Measurements from ENCODE around the gene DZIP1L. TPM values are rescaled to one million over a fixed set of nuclear protein-coding genes. Genes with fewer than 3 reads are reported as not detected.

DZIP1L gene
- total RNA-seq, 1 experiment from 2014 or later, result 6.2 TPM

GRCh38 chr3:138119423-138119766, 4.0 kb upstream of the DZIP1L start:
- intact Hi-C loops (cut with micrococcal nuclease), result loop anchor here (1.0 kb wide), 1 partner anchor 51 kb away; no protein-coding TSS in a partner anchor
- ChIA-PET POLR2A (interaction anchor here (1.2 to 1.7 kb wide), 4 partner anchors 36 to 56 kb away, joined by 6 to 7 read pairs (median 6); partner anchors contain the start of gene DBR1), CTCF (interaction anchor here (0.7 to 12.5 kb wide), 15 partner anchors 9 to 815 kb away, joined by 3 to 743 read pairs (median 6); no protein-coding TSS in a partner anchor)
- H3K27me3 Mint-ChIP-seq (ENCODE audit: insufficient read depth, unreplicated experiment), result no peaks in the 10 kb centered on the region
- TF ChIP-seq CTCF (IDR thresholded peaks at IDR 0.05; ENCODE audit: unreplicated experiment), result no peak
- H3K27ac Mint-ChIP-seq (ENCODE audit: low read depth, unreplicated experiment), result no peak overlapping the region
- BruUV-seq (replicated peaks), result no TSS peak
- H3K4me1 Mint-ChIP-seq (ENCODE audit: insufficient read depth, unreplicated experiment), result peaks cover 19% of the 10 kb centered on the region
- H3K4me3 Mint-ChIP-seq (ENCODE audit: unreplicated experiment), result no peak overlapping the region
- no peaks in the 10 kb centered on the region for H3K9me3 Mint-ChIP-seq (ENCODE audit: unreplicated experiment)
- H3K36me3 Mint-ChIP-seq (ENCODE audit: insufficient read depth, unreplicated experiment), result peaks cover 8% of the 10 kb centered on the region
- DNase-seq (ENCODE audit: unreplicated experiment), result no peak

GRCh38 chr3:138118612-138119422, 3.4 kb upstream of the DZIP1L start:
- Mint-ChIP-seq H3K4me1 (ENCODE audit: insufficient read depth, unreplicated experiment) (peaks cover 19% of the 10 kb centered on the region), H3K27ac (ENCODE audit: low read depth, unreplicated experiment) (no peak overlapping the region), H3K4me3 (ENCODE audit: unreplicated experiment) (no peak overlapping the region), H3K27me3 (ENCODE audit: insufficient read depth, unreplicated experiment) (no peaks in the 10 kb centered on the region), H3K9me3 (ENCODE audit: unreplicated experiment) (no peaks in the 10 kb centered on the region), H3K36me3 (ENCODE audit: insufficient read depth, unreplicated experiment) (peaks cover 8% of the 10 kb centered on the region)
- BruUV-seq (replicated peaks), result no TSS peak
- peak; percentile 91 for TF ChIP-seq CTCF (IDR thresholded peaks at IDR 0.05; ENCODE audit: unreplicated experiment)
- DNase-seq (ENCODE audit: unreplicated experiment), result peak; percentile 87
- POLR2A ChIA-PET, result interaction anchor here (1.2 to 1.7 kb wide), 4 partner anchors 36 to 56 kb away, joined by 6 to 7 read pairs (median 6); partner anchors contain the start of gene DBR1
- intact Hi-C loops (cut with micrococcal nuclease), result loop anchor here (1.0 kb wide), 1 partner anchor 51 kb away; no protein-coding TSS in a partner anchor
- CTCF ChIA-PET, result interaction anchor here (0.5 to 12.5 kb wide), 31 partner anchors 9 to 1814 kb away, joined by 3 to 743 read pairs (median 4); partner anchors contain the start of gene A4GNT

DNA sequence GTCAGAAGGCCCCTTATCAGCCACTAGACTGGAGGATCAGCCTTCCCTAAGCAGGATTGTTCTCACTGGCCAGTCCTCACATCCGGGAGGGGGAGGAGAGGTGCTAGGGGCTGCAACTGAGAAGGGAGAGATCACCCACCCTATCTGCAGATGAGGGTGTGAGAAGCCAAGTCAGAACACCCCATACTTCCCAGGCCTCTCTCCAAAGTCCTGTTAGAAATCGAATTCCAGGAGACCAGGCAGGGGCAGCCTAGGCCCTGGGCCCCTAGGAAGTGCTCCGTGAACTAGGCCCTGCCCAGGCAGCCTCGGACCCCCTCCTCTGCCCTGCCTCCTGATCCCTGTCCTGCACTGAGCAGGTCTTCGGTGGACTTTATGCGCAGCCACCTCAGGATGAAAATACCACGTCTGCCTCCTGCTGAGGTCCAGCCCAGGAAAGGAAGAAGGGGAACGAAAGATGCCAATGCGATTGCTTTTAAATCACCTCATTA, 933 bp downstream of the DZIP1L start:
- Mint-ChIP-seq H3K36me3 (ENCODE audit: insufficient read depth, unreplicated experiment) (peaks cover 11% of the 10 kb centered on the region), H3K27me3 (ENCODE audit: insufficient read depth, unreplicated experiment) (no peaks in the 10 kb centered on the region), H3K9me3 (ENCODE audit: unreplicated experiment) (no peaks in the 10 kb centered on the region), H3K4me1 (ENCODE audit: insufficient read depth, unreplicated experiment) (peaks cover 29% of the 10 kb centered on the region), H3K4me3 (ENCODE audit: unreplicated experiment) (peak overlapping the region; percentile 83), H3K27ac (ENCODE audit: low read depth, unreplicated experiment) (peak overlapping the region; percentile 98)
- POLR2A ChIA-PET, result interaction anchor here (0.6 to 3.6 kb wide), 7 partner anchors 26 to 181 kb away, joined by 3 to 39 read pairs (median 7); no protein-coding TSS in a partner anchor
- no peak for TF ChIP-seq CTCF (IDR thresholded peaks at IDR 0.05; ENCODE audit: unreplicated experiment)
- peak; percentile 34 for DNase-seq (ENCODE audit: unreplicated experiment)
- BruUV-seq (replicated peaks), result no TSS peak
- CTCF ChIA-PET, result interaction anchor here (1.3 to 12.5 kb wide), 3 partner anchors 11 to 41 kb away, joined by 3 to 743 read pairs (median 3); no protein-coding TSS in a partner anchor
- intact Hi-C loops (cut with micrococcal nuclease), result loop anchor here (2.0 kb wide), 1 partner anchor 36 kb away; no protein-coding TSS in a partner anchor

DNA sequence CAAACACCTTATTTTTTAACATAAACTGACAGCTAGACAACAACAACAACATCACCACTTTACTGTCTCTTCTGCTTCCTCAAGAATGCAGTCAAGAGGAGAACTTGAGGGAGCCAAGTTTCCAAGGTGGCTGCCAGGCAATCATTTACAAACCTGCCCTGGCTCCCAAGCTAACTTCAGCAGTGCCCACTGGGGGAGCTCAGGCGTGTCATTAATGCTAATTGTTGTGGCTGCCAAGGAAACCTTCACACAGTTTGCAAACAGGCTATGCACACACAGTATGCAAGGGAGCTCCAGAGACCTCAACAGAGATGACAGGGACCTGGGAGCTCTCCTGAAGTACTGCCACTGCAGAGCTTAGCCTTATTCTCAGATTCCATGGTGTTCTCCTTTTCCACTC, 2.1 kb downstream of the DZIP1L start:
- POLR2A ChIA-PET, result interaction anchor here (1.0 to 3.6 kb wide), 4 partner anchors 25 to 62 kb away, joined by 3 to 39 read pairs (median 12); partner anchors contain the start of gene DBR1
- H3K27ac Mint-ChIP-seq (ENCODE audit: low read depth, unreplicated experiment), result peak overlapping the region; percentile 98
- no peaks in the 10 kb centered on the region for H3K9me3 Mint-ChIP-seq (ENCODE audit: unreplicated experiment)
- intact Hi-C loops (cut with micrococcal nuclease), result no loop called here
- no peak overlapping the region for H3K4me3 Mint-ChIP-seq (ENCODE audit: unreplicated experiment)
- H3K27me3 Mint-ChIP-seq (ENCODE audit: insufficient read depth, unreplicated experiment), result no peaks in the 10 kb centered on the region
- no TSS peak for BruUV-seq (replicated peaks)
- peaks cover 11% of the 10 kb centered on the region for H3K36me3 Mint-ChIP-seq (ENCODE audit: insufficient read depth, unreplicated experiment)
- CTCF ChIA-PET, result interaction anchor here (0.6 to 12.5 kb wide), 7 partner anchors 11 to 305 kb away, joined by 3 to 743 read pairs (median 3); no protein-coding TSS in a partner anchor
- TF ChIP-seq CTCF (IDR thresholded peaks at IDR 0.05; ENCODE audit: unreplicated experiment), result no peak
- peaks cover 21% of the 10 kb centered on the region for H3K4me1 Mint-ChIP-seq (ENCODE audit: insufficient read depth, unreplicated experiment)
- DNase-seq (ENCODE audit: unreplicated experiment), result peak; percentile 43

Data from MCF 10A (cell line).